ENCODE results near the gene NCOA1.

NCOA1 gene

DNA sequence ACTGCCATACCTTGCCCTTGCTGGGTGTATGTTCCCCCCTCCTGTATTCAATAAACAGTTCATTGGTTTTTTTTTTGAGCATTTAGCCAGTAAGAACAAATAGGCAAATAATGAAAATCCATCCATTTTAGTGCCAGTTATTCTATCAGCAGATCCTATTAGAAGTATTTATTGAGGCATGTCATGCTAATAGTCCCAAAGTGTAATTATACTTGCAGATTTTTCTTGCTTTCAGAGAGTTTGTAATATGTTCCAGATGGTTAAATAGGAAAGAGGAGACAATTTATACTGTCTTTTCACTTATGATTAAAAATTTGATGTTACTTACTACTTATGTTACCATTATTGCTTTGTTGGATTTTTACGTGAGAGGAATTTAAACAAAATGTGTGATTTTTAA is 127.6 kb downstream of the NCOA1 start:
- TF ChIP-seq, protein P1, sequence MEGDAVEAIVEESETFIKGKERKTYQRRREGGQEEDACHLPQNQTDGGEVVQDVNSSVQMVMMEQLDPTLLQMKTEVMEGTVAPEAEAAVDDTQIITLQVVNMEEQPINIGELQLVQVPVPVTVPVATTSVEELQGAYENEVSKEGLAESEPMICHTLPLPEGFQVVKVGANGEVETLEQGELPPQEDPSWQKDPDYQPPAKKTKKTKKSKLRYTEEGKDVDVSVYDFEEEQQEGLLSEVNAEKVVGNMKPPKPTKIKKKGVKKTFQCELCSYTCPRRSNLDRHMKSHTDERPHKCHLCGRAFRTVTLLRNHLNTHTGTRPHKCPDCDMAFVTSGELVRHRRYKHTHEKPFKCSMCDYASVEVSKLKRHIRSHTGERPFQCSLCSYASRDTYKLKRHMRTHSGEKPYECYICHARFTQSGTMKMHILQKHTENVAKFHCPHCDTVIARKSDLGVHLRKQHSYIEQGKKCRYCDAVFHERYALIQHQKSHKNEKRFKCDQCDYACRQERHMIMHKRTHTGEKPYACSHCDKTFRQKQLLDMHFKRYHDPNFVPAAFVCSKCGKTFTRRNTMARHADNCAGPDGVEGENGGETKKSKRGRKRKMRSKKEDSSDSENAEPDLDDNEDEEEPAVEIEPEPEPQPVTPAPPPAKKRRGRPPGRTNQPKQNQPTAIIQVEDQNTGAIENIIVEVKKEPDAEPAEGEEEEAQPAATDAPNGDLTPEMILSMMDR (IDR thresholded peaks at IDR 0.05; ENCODE audit: low read depth, low read length, missing control alignments): no peak
- H3K4me3 ChIP-seq (replicated peaks; ENCODE audit: low read depth, low read length): no peak overlapping the region
- DNase-seq (ENCODE audit: extremely low read depth, low read depth): no peak

DNA sequence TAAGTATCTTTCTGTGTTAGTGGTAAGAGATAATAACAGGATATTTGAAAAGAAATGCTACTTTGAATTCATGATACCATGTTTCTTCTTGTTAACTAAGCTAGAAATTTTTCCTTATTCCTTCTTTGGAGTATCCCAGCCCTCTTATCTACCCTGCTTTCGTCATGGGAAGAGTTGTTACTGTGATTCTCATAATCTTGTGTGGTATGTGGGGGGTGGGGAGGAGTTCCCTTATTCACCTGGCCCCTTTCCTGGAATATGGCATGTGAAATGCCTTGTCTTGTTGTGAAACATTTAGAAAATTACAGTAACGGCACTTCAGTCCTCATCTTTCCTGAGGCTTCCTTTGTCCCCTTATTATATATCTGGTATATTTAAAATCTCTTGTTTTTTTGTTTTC is 129.9 kb downstream of the NCOA1 start:
- DNase-seq (ENCODE audit: extremely low read depth, low read depth): no peak
- TF ChIP-seq, protein P1 (IDR thresholded peaks at IDR 0.05; ENCODE audit: low read depth, low read length, missing control alignments): no peak
- no peak overlapping the region for H3K4me3 ChIP-seq (replicated peaks; ENCODE audit: low read depth, low read length)

DNA sequence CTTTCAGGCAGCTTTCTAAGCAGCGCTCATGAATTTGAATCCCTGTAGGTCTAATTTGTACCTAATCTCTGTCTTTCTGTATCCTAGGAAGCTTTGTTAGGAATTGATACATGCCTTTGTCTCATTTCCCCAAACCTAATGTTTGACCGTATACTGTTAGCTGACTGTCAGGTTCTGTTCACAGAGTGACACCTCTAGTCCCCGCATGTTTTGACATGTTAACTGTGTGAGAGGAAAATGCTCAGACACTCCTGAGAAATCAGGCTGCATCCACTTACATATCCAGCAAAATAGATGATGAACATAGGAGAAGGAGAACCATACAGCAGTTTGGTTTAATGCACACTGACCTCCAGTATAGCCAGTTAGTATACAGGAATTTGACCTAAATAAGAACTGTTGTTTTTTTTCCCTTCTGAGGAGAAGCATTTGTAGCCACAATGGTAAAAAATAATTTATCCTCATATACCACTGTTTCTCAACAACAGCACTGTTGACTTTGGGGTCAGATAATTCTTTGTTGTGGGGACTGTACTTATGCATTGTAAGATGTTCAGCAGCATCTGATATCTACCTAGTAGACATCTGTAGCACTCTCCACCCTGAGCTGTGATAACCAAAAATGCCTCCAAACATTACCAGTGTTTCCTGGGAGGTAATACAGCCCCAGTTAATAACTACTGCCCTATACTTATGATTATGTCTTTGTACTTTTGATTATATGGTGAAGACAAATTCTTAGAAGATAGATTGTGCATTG is 130.9 kb downstream of the NCOA1 start:
- DNase-seq (ENCODE audit: extremely low read depth, low read depth): no peak
- no peak overlapping the region for H3K4me3 ChIP-seq (replicated peaks; ENCODE audit: low read depth, low read length)
- TF ChIP-seq, protein P1 (IDR thresholded peaks at IDR 0.05; ENCODE audit: low read depth, low read length, missing control alignments): no peak

DNA sequence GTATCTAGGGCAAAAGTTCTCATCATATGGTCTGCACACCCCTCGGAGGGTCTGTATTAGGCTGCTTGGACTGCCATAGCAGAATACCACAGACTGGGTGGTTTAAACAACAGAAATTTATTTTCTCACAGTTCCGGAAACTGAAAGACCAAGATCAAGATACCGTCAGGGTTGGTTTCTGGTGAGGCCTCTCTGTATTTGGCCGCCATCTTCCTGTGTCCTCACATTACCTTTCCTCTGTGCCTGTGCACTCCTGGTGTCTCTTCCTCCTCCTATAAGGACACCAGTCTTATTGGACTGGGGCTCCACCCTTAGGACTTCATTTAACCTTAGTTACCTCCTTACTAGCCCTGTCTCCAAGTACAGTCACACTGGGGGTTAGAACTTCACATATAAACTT is 132.5 kb downstream of the NCOA1 start:
- TF ChIP-seq, protein P1 (IDR thresholded peaks at IDR 0.05; ENCODE audit: low read depth, low read length, missing control alignments): no peak

DNA sequence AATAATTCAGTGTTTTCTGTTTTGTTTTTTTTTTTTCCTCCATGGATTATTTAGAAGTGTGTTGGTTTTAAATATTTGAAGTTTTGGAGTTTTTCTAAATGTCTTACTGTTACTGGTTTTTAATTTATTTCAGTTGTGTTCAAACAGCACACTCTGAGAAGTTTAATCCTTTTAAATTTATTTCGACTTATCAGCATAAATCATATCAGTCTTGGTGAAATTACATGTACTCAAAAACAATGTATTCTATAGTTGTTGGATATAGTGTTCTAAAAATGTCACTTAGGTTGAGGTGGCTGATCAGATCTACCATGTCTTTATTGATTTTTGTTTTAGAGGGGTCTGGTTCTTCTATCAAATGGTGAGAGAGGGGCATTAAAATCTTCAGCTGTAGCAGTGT is 134.7 kb downstream of the NCOA1 start:
- no peak overlapping the region for H3K4me3 ChIP-seq (replicated peaks; ENCODE audit: low read depth, low read length)
- TF ChIP-seq, protein P1 (IDR thresholded peaks at IDR 0.05; ENCODE audit: low read depth, low read length, missing control alignments): no peak
- DNase-seq (ENCODE audit: extremely low read depth, low read depth): no peak

More for the DNA sequence above, 132.5 kb downstream of the NCOA1 start:
- H3K4me3 ChIP-seq (replicated peaks; ENCODE audit: low read depth, low read length): no peak overlapping the region
- DNase-seq (ENCODE audit: extremely low read depth, low read depth): no peak

DNA sequence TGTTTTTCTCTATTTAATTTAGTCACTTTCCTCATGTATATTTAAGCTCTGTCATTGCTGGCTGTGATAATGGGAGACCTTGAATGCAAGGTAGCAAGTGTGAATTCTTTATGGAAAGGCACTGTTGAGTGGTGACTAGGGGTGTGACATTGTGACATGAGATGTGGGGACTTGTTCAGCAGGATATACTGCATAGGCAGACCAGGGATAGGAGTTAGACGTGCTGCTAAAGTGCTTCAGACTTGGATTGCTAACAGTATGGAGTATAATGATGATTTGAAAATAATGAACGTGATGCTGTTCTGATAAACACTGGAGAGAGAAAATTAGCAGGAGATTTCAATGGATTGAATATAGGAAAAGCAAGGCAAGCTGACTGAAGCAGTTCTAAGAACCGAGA is 135.1 kb downstream of the NCOA1 start:
- no peak for DNase-seq (ENCODE audit: extremely low read depth, low read depth)
- no peak overlapping the region for H3K4me3 ChIP-seq (replicated peaks; ENCODE audit: low read depth, low read length)
- TF ChIP-seq, protein P1 (IDR thresholded peaks at IDR 0.05; ENCODE audit: low read depth, low read length, missing control alignments): no peak

DNA sequence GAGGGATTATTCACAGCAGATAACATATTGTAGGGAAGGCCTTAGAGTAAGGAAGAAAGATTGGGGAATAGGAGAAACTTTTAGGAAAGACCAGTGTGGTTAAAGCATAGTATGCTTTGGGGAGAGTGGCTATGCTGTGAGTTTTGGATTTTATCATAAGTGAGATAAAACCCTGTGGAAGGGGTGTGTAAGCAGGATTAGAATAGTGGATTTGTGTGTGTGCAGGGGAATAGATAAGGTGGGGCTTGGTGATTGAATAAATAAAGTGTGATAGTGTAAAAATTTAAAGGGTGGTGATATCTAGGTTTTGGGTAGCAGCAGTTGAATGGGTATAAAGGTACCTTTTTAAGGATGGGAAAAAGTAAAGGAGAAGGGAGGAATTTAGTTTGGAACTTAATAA is 137.7 kb downstream of the NCOA1 start:
- no peak for DNase-seq (ENCODE audit: extremely low read depth, low read depth)
- TF ChIP-seq, protein P1 (IDR thresholded peaks at IDR 0.05; ENCODE audit: low read depth, low read length, missing control alignments): no peak
- H3K4me3 ChIP-seq (replicated peaks; ENCODE audit: low read depth, low read length): no peak overlapping the region
